ENCODE data around the gene CCZ1.
"Not testable (repeated sequence)": the region's sequence is repeated elsewhere in the genome, so short reads cannot be mapped to it uniquely, and the experiment has no call there.

- TF ChIP-seq CTCF (IDR thresholded peaks at IDR 0.05; ENCODE audit: low read depth, low read length); POLR2A (IDR thresholded peaks at IDR 0.05; ENCODE audit: extremely low read depth, insufficient read length); MAX (IDR thresholded peaks at IDR 0.05; ENCODE audit: low read depth, low read length): not testable (repeated sequence)
Observed at GRCh38 chr7:5924180-5924579, 25.6 kb downstream of the CCZ1 start.
